HEK293 (cell line): ENCODE results near the gene TRMT10A.

ENCODE experiments used
- CTCF ChIA-PET: fragments of 350-600 bp; formaldehyde crosslinking; extraction: SDS; loops from one replicate; lab custom pipeline; 2021; ENCODE audit warnings: antibody characterized with exemption; lab: Yijun Ruan, JAX
- POLR2A ChIA-PET: fragments of 300-600 bp; formaldehyde crosslinking; extraction: SDS; loops from one replicate; lab custom pipeline; 2020; ENCODE audit warnings: antibody characterized with exemption, inconsistent platforms; lab: Yijun Ruan, JAX
- H3K27ac ChIP-seq: fragments of 200-500 bp; sonication (Bioruptor generic); 2 replicates; pipeline ENCODE4 v1.5.1; 2014; ENCODE audit warnings: low read depth, low read length, control low read depth, inconsistent platforms; ENCODE audit errors: extremely low read depth
- H3K36me3 ChIP-seq, 2 experiments: fragments of 200-500 bp in 1 of 2; sonication (Bioruptor generic) in 1 of 2; 1 replicate in 1 of 2; 2 replicates in 1 of 2; pipeline ENCODE4 v1.5.1; 2014 to 2017; ENCODE audit warnings: inconsistent platforms in 2 of 2, low read length in 2 of 2; ENCODE audit not compliant: control insufficient read depth in 2 of 2, insufficient read depth in 1 of 2
- H3K4me1 ChIP-seq: fragments of 200-500 bp; sonication (Bioruptor generic); 2 replicates; pipeline ENCODE4 v1.5.1; 2014; ENCODE audit warnings: mild to moderate bottlenecking, low read length, inconsistent platforms; ENCODE audit not compliant: control insufficient read depth, insufficient read depth
- H3K4me3 ChIP-seq: 2 replicates; pipeline ENCODE4 v1.5.1; 2011; ENCODE audit warnings: low read depth, mild to moderate bottlenecking, control low read depth, low read length, moderate library complexity
- H3K9me3 ChIP-seq: fragments of 200-500 bp; sonication (Bioruptor generic); 2 replicates; pipeline ENCODE4 v1.5.1; 2014; ENCODE audit warnings: low read depth, low read length, inconsistent platforms; ENCODE audit not compliant: control insufficient read depth, insufficient read depth
- EGR2 ChIP-seq: fragments of 450-650 bp; formaldehyde crosslinking; IDR thresholded peaks from 2 replicates; pipeline ENCODE4 v1.5.1; 2016; ENCODE audit warnings: low read depth, missing biosample characterization, missing genetic modification characterization
- KLF7 ChIP-seq: fragments of 450-650 bp; formaldehyde crosslinking; IDR thresholded peaks from 2 replicates; pipeline ENCODE4 v1.5.1; 2016; ENCODE audit warnings: missing biosample characterization, missing genetic modification characterization, borderline replicate concordance
- OVOL3 ChIP-seq: fragments of 450-650 bp; formaldehyde crosslinking; IDR thresholded peaks from 2 replicates; pipeline ENCODE4 v1.5.1; 2016; ENCODE audit warnings: missing biosample characterization, missing genetic modification characterization
- PRDM10 ChIP-seq: fragments of 450-650 bp; formaldehyde crosslinking; IDR thresholded peaks from 2 replicates; pipeline ENCODE4 v1.5.1; 2016; ENCODE audit warnings: missing biosample characterization, missing genetic modification characterization
- ZBTB10 ChIP-seq: fragments of 450-650 bp; formaldehyde crosslinking; IDR thresholded peaks from 2 replicates; pipeline ENCODE4 v1.5.1; 2016; ENCODE audit warnings: missing biosample characterization, missing genetic modification characterization
- ZIC2 ChIP-seq: fragments of 450-650 bp; formaldehyde crosslinking; IDR thresholded peaks from 2 replicates; pipeline ENCODE4 v1.5.1; 2016; ENCODE audit warnings: missing biosample characterization, missing genetic modification characterization
- ZNF221 ChIP-seq: fragments of 450-650 bp; formaldehyde crosslinking; IDR thresholded peaks from 2 replicates; pipeline ENCODE4 v1.5.1; 2017; ENCODE audit warnings: missing biosample characterization, missing genetic modification characterization, borderline replicate concordance
- ZNF510 ChIP-seq: fragments of 450-650 bp; formaldehyde crosslinking; IDR thresholded peaks from 2 replicates; pipeline ENCODE4 v1.5.1; 2018; ENCODE audit warnings: mild to moderate bottlenecking, missing genetic modification characterization, missing biosample characterization; ENCODE audit not compliant: insufficient replicate concordance
- ZNF514 ChIP-seq: fragments of 450-650 bp; formaldehyde crosslinking; IDR thresholded peaks from 2 replicates; pipeline ENCODE4 v1.5.1; 2016; ENCODE audit warnings: missing biosample characterization, missing genetic modification characterization
- ZNF560 ChIP-seq: fragments of 450-650 bp; formaldehyde crosslinking; IDR thresholded peaks from 2 replicates; pipeline ENCODE4 v1.5.1; 2017; ENCODE audit warnings: missing biosample characterization, missing genetic modification characterization, borderline replicate concordance
- ZNF600 ChIP-seq: fragments of 450-650 bp; formaldehyde crosslinking; IDR thresholded peaks from 2 replicates; pipeline ENCODE4 v1.5.1; 2016; ENCODE audit warnings: missing biosample characterization, missing genetic modification characterization
- ZNF624 ChIP-seq: fragments of 450-650 bp; formaldehyde crosslinking; IDR thresholded peaks from 2 replicates; pipeline ENCODE4 v1.5.1; 2017; ENCODE audit warnings: missing biosample characterization, missing genetic modification characterization
- ZNF629 ChIP-seq: fragments of 450-650 bp; formaldehyde crosslinking; IDR thresholded peaks from 2 replicates; pipeline ENCODE4 v1.5.1; 2017; ENCODE audit warnings: missing biosample characterization, missing genetic modification characterization
- ZNF660 ChIP-seq: fragments of 450-650 bp; IDR thresholded peaks from 2 replicates; pipeline ENCODE4 v1.5.1; 2018; ENCODE audit warnings: missing biosample characterization, mild to moderate bottlenecking, missing genetic modification characterization
- ZNF701 ChIP-seq: fragments of 450-650 bp; formaldehyde crosslinking; IDR thresholded peaks from 2 replicates; pipeline ENCODE4 v1.5.1; 2016; ENCODE audit warnings: missing biosample characterization, missing genetic modification characterization
- ZNF704 ChIP-seq: fragments of 450-650 bp; formaldehyde crosslinking; IDR thresholded peaks from 2 replicates; pipeline ENCODE4 v1.5.1; 2016; ENCODE audit warnings: missing biosample characterization, missing genetic modification characterization
- ZNF785 ChIP-seq: fragments of 450-650 bp; formaldehyde crosslinking; IDR thresholded peaks from 2 replicates; pipeline ENCODE4 v1.5.1; 2016; ENCODE audit warnings: missing biosample characterization, missing genetic modification characterization
- ZSCAN18 ChIP-seq: fragments of 450-650 bp; formaldehyde crosslinking; IDR thresholded peaks from 2 replicates; pipeline ENCODE4 v1.5.1; 2016; ENCODE audit warnings: missing biosample characterization, missing genetic modification characterization

The TRMT10A gene

GRCh38 chr4:99612704-99613103 is 48.9 kb upstream of the TRMT10A start (continued):
- TF ChIP-seq ZBTB10 (no peak), ZNF704 (tag by site-specific recombination) (no peak), ZNF514 (no peak), ZNF510 (tag by site-specific recombination) (no peak), ZSCAN18 (tag by site-specific recombination) (no peak), ZIC2 (no peak), ZNF600 (tag by site-specific recombination) (no peak)

- CTCF ChIA-PET: no interaction called here
- no peak overlapping the region for H3K27ac ChIP-seq
- TF ChIP-seq ZNF510 (tag by site-specific recombination) (no peak), ZNF701 (tag by site-specific recombination) (no peak), ZNF660 (tag by site-specific recombination) (no peak), ZNF221 (no peak), KLF7 (no peak), OVOL3 (no peak), EGR2 (tag by site-specific recombination) (no peak), ZNF629 (tag by site-specific recombination) (no peak), ZNF785 (no peak), ZNF624 (tag by site-specific recombination) (no peak), ZNF560 (tag by site-specific recombination) (no peak), PRDM10 (tag by site-specific recombination) (no peak)
- TF ChIP-seq, all 188 proteins: peak for 0
- H3K4me1 ChIP-seq: no peaks in the 10 kb centered on the region
- no peaks in the 10 kb centered on the region for H3K9me3 ChIP-seq
- H3K4me3 ChIP-seq: no peak overlapping the region
- H3K36me3 ChIP-seq: no peaks in the 10 kb centered on the region
- POLR2A ChIA-PET: no interaction called here
Observed at GRCh38 chr4:99612281-99612680, 48.4 kb upstream of the TRMT10A start.
